GM23248 (cell line): ENCODE measurements around the gene HEXIM1. TPM values are rescaled to one million over a fixed set of nuclear protein-coding genes. Genes with fewer than 3 reads are reported as not detected.
A peak's percentile ranks its signal among the peaks of the same experiment; 100 is the strongest.

Experiments used
- DNase-seq: peaks from one replicate; pipeline ENCODE4 v3.0.0-alpha.2; 2015
- H2AFZ ChIP-seq: fragments of 200-600 bp; sonication (generic); 2 replicates; pipeline ENCODE4 v1.6.1; 2016; ENCODE audit warnings: antibody characterized with exemption
- H3F3A ChIP-seq: fragments of 200-600 bp; sonication (generic); 2 replicates; pipeline ENCODE4 v1.6.1; 2016; ENCODE audit warnings: mild to moderate bottlenecking, antibody characterized with exemption, mixed run types; ENCODE audit not compliant: insufficient read depth
- H3K27ac ChIP-seq: fragments of 200-600 bp; sonication (generic); 2 replicates; pipeline ENCODE4 v1.5.1; 2016; ENCODE audit warnings: mild to moderate bottlenecking
- H3K27me3 ChIP-seq: fragments of 200-600 bp; sonication (generic); replicated peaks from 2 replicates; pipeline ENCODE4 v1.6.1; 2016; ENCODE audit warnings: mild to moderate bottlenecking; ENCODE audit not compliant: insufficient read depth
- H3K36me3 ChIP-seq: fragments of 200-600 bp; sonication (generic); 2 replicates; pipeline ENCODE4 v1.6.1; 2016; ENCODE audit warnings: low read depth, mild to moderate bottlenecking
- H3K4me1 ChIP-seq: fragments of 200-600 bp; sonication (generic); 2 replicates; pipeline ENCODE4 v1.6.1; 2016; ENCODE audit warnings: mild to moderate bottlenecking; ENCODE audit not compliant: insufficient read depth
- H3K4me2 ChIP-seq: fragments of 200-600 bp; sonication (generic); one replicate; pipeline ENCODE4 v1.6.1; 2016; ENCODE audit warnings: mild to moderate bottlenecking; ENCODE audit not compliant: unreplicated experiment
- H3K4me3 ChIP-seq: fragments of 200-600 bp; sonication (generic); 2 replicates; pipeline ENCODE4 v1.5.1; 2016; ENCODE audit warnings: mild to moderate bottlenecking
- H3K79me2 ChIP-seq: fragments of 200-600 bp; sonication (generic); 2 replicates; pipeline ENCODE4 v1.6.1; 2016; ENCODE audit warnings: mild to moderate bottlenecking; ENCODE audit not compliant: insufficient read depth
- H3K9ac ChIP-seq: fragments of 200-600 bp; sonication (generic); 2 replicates; pipeline ENCODE4 v1.6.1; 2016; ENCODE audit warnings: mild to moderate bottlenecking
- H3K9me2 ChIP-seq: fragments of 200-600 bp; sonication (generic); 2 replicates; pipeline ENCODE4 v1.6.1; 2016; ENCODE audit warnings: mixed run types, mild to moderate bottlenecking, moderate library complexity; ENCODE audit not compliant: insufficient read depth
- H3K9me3 ChIP-seq: fragments of 200-600 bp; sonication (generic); one replicate; pipeline ENCODE4 v1.6.1; 2017; ENCODE audit warnings: low read depth
- H4K20me1 ChIP-seq: fragments of 200-600 bp; sonication (generic); 2 replicates; pipeline ENCODE4 v1.6.0; 2016; ENCODE audit not compliant: insufficient read depth
- EZH2 ChIP-seq: fragments of 200-600 bp; sonication (generic); IDR thresholded peaks from 2 replicates; pipeline ENCODE4 v1.6.1; 2018; ENCODE audit warnings: antibody characterized with exemption, mild to moderate bottlenecking; ENCODE audit not compliant: insufficient read depth, poor library complexity, severe bottlenecking
- EZH2phosphoT487 ChIP-seq: fragments of 200-600 bp; sonication (generic); IDR thresholded peaks from 2 replicates; pipeline ENCODE4 v1.6.1; 2018; ENCODE audit warnings: antibody characterized with exemption, moderate library complexity, mild to moderate bottlenecking, low read depth; ENCODE audit not compliant: insufficient read depth
- WGBS, 2 experiments: methylation state at CpG; one replicate each; pipeline ENCODE4 v1.1.6; 2015 to 2017; ENCODE audit warnings: low lambda C conversion rate in 2 of 2, low coverage in 1 of 2; ENCODE audit errors: missing lambda C conversion rate in 2 of 2; 5-methylcytosine and 5-hydroxymethylcytosine counted together
- in situ Hi-C: fragments of 300-500 bp; cut with MboI; formaldehyde crosslinking; loops from 2 replicates; pipeline ENCODE4 v1.15.0; 2020
- polyA plus RNA-seq: library from polyadenylated mRNA; unstranded; fragments of >200 nt; fragmentation: Nextera tagmentation; extraction: Ambion mirVana; gene quantifications from 2 replicates; pipeline ENCODE4 v1.2.1, GENCODE V29; 2016
- total RNA-seq: library from RNA; depleted of rRNA; stranded (reverse); fragments of >200 nt; shearing (Covaris generic); gene quantifications from 2 replicates; pipeline ENCODE4 v1.2.3, GENCODE V29; 2014

Gene HEXIM1
- total and polyA plus RNA-seq, 2 experiments from 2014 or later, result 10.6 to 16.2 TPM

DNA sequence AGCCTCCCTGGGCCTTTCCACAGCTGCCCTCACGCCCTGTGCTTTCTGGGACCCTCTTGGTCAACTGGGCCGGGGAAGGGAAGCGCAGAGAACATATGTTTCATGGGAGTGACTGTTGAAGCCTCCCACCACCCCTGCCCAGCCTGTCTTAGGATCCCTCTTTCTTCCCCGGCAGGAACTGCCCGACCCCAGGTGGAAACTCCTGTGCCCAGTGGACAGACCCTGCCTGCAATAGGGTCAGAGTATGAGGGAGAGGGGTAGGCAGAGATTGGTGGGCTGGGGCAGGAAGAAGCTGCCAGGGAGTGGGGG lies 23.9 kb downstream of the HEXIM1 start:
- Histone ChIP-seq H3F3A (peaks cover 18% of the 10 kb centered on the region), H3K79me2 (no peaks in the 10 kb centered on the region), H3K27me3 (no peaks in the 10 kb centered on the region), H3K27ac (peak overlapping the region; percentile 99), H3K4me1 (peaks cover 41% of the 10 kb centered on the region), H2AFZ (peak overlapping the region; percentile 62), H3K4me2 (peak overlapping the region; percentile 90), H3K4me3 (peak overlapping the region; percentile 70), H3K9ac (peak overlapping the region; percentile 93), H3K9me2 (no peaks in the 10 kb centered on the region), H3K9me3 (no peaks in the 10 kb centered on the region), H3K36me3 (no peaks in the 10 kb centered on the region), H4K20me1 (no peaks in the 10 kb centered on the region)
- in situ Hi-C loops, result no loop called here
- WGBS, 2 experiments, result 4 to 7% methylated on average over 5 of the region's 5 CpGs
- DNase-seq, result no peak
- TF ChIP-seq EZH2 (no peak), EZH2phosphoT487 (no peak)

DNA sequence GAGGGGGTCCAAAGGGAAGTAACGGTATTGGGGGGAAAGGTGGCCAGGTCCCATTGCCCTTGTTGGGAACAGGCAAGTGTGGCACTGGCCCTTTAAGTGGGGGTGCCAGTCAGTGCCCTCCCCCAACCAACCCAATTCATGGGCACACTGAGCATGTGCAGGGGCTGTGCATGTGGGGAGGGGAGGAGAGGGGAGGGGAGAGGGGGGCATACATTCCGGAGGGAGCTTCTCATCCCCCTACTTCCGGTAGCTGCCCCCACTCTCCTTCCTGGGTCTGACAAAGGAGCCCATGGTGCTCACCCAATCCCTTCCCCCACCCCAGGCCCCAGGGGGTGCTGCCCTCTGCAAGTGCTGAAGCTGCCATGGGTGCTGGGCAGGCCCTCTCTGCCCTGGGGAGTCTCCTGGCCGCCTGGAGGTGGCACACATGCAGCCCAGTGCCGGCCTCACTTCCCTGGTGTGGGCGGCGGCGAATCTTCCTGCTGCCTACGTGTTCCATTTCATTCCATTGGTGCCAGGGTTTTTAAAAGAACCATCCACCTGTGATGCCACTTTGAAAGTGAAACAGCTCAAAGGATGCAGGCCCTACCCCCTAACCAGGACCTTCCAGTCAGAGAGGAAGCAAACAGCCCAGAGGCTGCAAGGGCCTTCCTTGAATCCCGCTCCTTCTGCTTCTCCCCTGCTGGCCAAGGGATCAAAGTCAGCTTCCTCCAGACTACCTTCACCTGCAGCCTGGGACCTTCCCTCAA lies 24.4 kb downstream of the HEXIM1 start:
- Histone ChIP-seq H3K36me3 (no peaks in the 10 kb centered on the region), H3K9ac (peak overlapping the region; percentile 93), H3K4me3 (peak overlapping the region; percentile 70), H3K9me2 (no peaks in the 10 kb centered on the region), H3K27ac (peak overlapping the region; percentile 99), H3K4me1 (peaks cover 41% of the 10 kb centered on the region), H3F3A (peaks cover 18% of the 10 kb centered on the region), H3K79me2 (no peaks in the 10 kb centered on the region), H3K4me2 (peak overlapping the region; percentile 90), H3K27me3 (no peaks in the 10 kb centered on the region), H4K20me1 (no peaks in the 10 kb centered on the region), H2AFZ (peak overlapping the region; percentile 62), H3K9me3 (no peaks in the 10 kb centered on the region)
- DNase-seq, result peak; percentile 75
- no peak for TF ChIP-seq EZH2phosphoT487
- no peak for TF ChIP-seq EZH2
- in situ Hi-C loops, result no loop called here
- WGBS, 2 experiments, result 8 to 11% methylated on average over 8 to 10 of the region's 10 CpGs

DNA sequence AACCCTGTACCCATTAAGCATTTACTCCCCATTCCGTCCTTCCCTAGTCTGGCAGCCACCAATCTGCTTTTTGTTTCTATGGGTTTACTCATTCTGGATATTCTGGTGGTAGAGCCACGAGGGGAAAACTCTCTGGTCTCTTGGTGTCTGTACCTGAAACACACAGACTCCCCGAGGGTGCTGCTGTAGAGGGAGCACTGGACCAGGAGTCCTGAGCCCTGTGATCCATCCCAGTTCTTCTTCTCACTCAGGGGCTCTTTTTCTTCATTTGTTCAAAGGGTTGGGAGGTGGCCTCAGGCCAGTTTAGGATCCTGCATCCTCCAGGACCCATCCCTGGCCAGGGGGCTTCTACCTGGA lies 27.5 kb downstream of the HEXIM1 start:
- peak; percentile 7 for DNase-seq
- no peaks in the 10 kb centered on the region for H3K9me2 ChIP-seq
- peaks cover 10% of the 10 kb centered on the region for H3F3A ChIP-seq
- H3K4me3 ChIP-seq, result no peak overlapping the region
- no peaks in the 10 kb centered on the region for H3K27me3 ChIP-seq
- peak overlapping the region; percentile 38 for H3K4me2 ChIP-seq
- peak overlapping the region; percentile 76 for H3K27ac ChIP-seq
- H4K20me1 ChIP-seq, result no peaks in the 10 kb centered on the region
- TF ChIP-seq EZH2 (no peak), EZH2phosphoT487 (no peak)
- in situ Hi-C loops, result no loop called here
- WGBS, 2 experiments, result 53 to 57% methylated on average over 3 of the region's 3 CpGs
- peak overlapping the region; percentile 43 for H3K9ac ChIP-seq
- H2AFZ ChIP-seq, result peak overlapping the region; percentile 79
- no peaks in the 10 kb centered on the region for H3K9me3 ChIP-seq
- H3K4me1 ChIP-seq, result peaks cover 32% of the 10 kb centered on the region
- no peaks in the 10 kb centered on the region for H3K79me2 ChIP-seq
- no peaks in the 10 kb centered on the region for H3K36me3 ChIP-seq

DNA sequence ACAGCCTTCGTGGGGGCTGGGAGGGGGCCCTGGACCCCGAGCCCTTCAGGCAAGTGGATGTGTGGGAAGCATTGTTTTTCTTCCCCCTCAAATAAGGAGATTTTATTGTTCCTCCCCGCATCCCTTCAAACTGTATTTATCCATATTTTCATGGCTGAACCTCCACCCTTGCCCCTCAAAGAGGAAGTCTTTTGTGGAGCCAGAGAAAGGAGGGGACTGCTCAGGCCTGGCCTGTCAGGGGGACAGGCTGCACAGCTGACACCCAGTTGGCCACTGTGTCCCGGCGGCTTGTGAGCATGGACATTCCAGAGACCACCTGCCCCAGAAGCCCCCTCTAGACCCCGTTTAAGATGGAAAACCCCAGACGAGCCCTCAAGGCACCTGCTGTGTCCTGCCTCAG lies 29.3 kb downstream of the HEXIM1 start:
- TF ChIP-seq EZH2phosphoT487, result no peak
- no peak for TF ChIP-seq EZH2
- 84 to 91% methylated on average over 7 of the region's 7 CpGs for WGBS, 2 experiments
- Histone ChIP-seq H3K36me3 (no peaks in the 10 kb centered on the region), H3K27me3 (no peaks in the 10 kb centered on the region), H4K20me1 (no peaks in the 10 kb centered on the region), H3K27ac (no peak overlapping the region), H3K9ac (no peak overlapping the region), H2AFZ (no peak overlapping the region), H3K9me3 (no peaks in the 10 kb centered on the region), H3K4me2 (no peak overlapping the region), H3K9me2 (no peaks in the 10 kb centered on the region), H3K4me1 (peaks cover 16% of the 10 kb centered on the region), H3F3A (peaks cover 4% of the 10 kb centered on the region), H3K79me2 (no peaks in the 10 kb centered on the region), H3K4me3 (no peak overlapping the region)
- no peak for DNase-seq
- in situ Hi-C loops, result no loop called here

DNA sequence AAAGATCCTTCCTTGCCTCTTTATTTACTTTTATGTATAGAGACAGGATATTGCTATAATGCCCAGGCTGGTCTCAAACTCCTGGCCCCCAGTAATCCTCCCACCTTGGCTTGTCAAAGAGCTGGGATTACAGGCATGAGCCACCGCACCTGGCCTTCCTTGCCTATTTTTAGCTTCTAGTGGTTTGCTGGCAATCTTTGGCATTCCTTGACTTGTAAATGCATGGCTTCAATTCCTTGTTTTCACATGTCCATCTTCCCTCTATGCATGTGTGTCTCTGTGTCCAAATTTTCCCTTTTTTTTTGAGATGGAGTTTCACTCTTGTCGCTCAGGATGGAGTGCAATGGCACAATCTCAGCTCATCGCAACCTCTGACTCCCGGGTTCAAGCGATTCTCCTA lies 35.9 kb downstream of the HEXIM1 start:
- Histone ChIP-seq H2AFZ (no peak overlapping the region), H3K4me2 (no peak overlapping the region), H3K9me2 (no peaks in the 10 kb centered on the region), H3F3A (no peaks in the 10 kb centered on the region), H3K4me1 (no peaks in the 10 kb centered on the region), H3K9me3 (no peaks in the 10 kb centered on the region), H3K9ac (no peak overlapping the region), H4K20me1 (no peaks in the 10 kb centered on the region), H3K36me3 (no peaks in the 10 kb centered on the region), H3K4me3 (no peak overlapping the region), H3K27ac (no peak overlapping the region), H3K79me2 (no peaks in the 10 kb centered on the region), H3K27me3 (no peaks in the 10 kb centered on the region)
- no peak for TF ChIP-seq EZH2phosphoT487
- no peak for TF ChIP-seq EZH2
- no peak for DNase-seq
- WGBS, 2 experiments, result 81 to 83% methylated on average over 5 of the region's 5 CpGs
- in situ Hi-C loops, result no loop called here
